Measurements from ENCODE around the gene ARSA.
"Not testable (repeated sequence)": the region's sequence is repeated elsewhere in the genome, so short reads cannot be mapped to it uniquely, and the experiment has no call there.

The ARSA gene

DNA sequence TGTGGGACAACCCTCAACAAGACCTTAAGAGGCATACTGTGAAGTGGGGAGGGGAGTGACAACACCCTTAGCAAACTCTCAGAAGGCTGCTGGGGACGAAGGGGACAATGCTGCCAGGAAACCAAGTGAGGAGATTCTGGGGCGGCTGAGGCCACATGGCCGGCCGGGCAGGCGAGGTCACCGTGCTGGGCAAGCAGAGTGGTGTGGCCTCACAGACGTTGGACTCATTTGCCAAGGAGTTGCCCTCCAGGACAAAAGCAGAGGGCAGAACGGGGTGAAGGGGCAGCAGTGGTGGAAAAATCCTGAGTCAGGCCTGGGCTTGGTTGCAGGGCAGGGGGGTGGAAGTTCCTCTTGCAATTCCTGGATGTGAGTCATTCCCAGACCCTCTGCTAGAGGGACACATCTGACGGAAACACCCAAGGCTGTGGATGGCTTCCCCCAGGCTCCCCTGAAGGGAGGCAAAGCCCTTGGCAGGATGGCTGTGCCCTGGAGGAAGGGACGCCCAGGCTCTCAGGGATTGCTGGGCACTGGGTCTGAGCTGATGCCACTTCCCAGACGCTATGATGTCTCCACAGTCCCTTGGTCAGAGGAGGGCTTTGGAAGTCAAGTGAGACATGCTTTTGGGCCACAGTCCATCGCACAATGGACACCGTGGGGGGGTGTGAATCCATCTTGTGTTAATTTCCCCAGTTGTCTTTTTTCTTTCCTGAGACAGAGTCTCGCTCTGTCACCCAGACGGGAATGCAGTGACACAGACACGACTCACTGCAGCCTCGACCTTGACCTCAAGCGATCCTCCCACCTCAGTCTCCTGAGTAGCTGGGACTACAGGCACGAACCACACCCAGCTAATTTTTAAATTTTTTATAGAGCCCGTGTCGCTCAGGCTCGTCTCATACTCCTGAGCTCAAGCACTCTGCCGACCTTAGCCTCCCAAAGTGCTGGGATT lies 28.4 kb upstream of the ARSA start:
- DNase-seq (ENCODE audit: extremely low read depth in 1 of 2, low read depth in 1 of 2): no peak

DNA sequence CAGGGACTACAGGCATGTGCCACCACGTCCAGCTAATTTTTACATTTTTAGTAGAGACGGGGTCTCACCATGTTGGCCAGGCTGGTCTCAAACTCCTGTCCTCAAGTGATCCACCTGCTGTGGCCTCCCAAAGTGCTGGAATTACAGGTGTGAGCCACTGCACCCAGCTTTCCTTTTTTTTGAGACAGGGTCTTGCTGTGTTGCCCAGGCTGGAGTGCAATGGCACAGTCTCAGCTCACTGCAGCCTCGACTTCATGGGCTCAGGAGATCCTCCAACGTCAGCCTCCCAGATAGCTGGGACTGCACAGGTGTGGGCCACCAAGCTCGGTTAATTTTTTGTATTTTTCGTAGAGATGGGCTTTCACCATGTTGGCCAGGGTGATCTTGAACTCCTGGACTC lies 26.7 kb upstream of the ARSA start:
- not testable (repeated sequence) for DNase-seq (ENCODE audit: extremely low read depth in 1 of 2, low read depth in 1 of 2)

- no peak for DNase-seq (ENCODE audit: extremely low read depth in 1 of 2, low read depth in 1 of 2)
Measured at GRCh38 chr22:50653256-50653655, 25.3 kb upstream of the ARSA start.

- DNase-seq (ENCODE audit: extremely low read depth in 1 of 2, low read depth in 1 of 2): not testable (repeated sequence)
Measured at GRCh38 chr22:50643821-50644101, 15.8 kb upstream of the ARSA start.

DNA sequence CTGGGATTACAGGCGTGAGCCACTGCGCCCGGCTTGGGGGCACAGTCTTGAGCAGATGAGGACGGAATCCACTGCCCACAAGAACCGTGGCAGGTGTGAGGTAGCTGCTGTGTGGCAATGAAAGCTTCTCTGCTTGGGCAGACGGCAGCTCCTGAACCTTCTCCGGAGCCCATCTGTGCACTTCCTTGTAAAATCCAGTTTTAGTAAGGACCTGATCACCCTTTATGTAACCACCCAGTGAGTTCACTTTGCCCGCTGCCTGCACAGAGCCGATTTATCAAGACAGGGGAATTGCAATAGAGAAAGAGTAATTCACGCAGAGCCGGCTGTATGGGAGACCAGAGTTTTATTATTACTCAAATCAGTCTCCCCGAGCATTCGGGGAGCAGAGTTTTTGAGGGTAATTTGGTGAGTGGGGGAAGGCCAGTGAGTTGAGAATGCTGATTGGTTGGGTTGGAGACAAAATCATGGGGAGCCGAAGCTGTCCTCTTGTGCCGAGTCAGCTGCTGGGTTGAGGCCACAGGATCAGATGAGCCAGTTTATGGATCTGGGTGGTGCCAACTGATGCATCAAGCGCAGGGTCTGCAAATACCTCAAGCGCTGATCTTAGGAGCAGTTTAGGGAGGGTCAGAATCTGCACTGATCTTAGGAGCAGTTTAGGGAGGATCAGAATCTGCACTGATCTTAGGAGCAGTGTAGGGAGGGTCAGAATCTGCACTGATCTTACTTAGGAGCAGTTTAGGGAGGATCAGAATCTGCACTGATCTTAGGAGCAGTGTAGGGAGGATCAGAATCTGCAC lies 15.3 kb upstream of the ARSA start:
- DNase-seq (ENCODE audit: extremely low read depth in 1 of 2, low read depth in 1 of 2): not testable (repeated sequence)

- no peak for DNase-seq (ENCODE audit: extremely low read depth in 1 of 2, low read depth in 1 of 2)
Measured at GRCh38 chr22:50641696-50642607, 14.0 kb upstream of the ARSA start.

GRCh38 chr22:50640857-50641647 lies 13.1 kb upstream of the ARSA start:
- DNase-seq (ENCODE audit: extremely low read depth in 1 of 2, low read depth in 1 of 2): no peak

- DNase-seq (ENCODE audit: extremely low read depth in 1 of 2, low read depth in 1 of 2): not testable (repeated sequence)
Measured at GRCh38 chr22:50640296-50640695, 12.3 kb upstream of the ARSA start.

- no peak for DNase-seq (ENCODE audit: extremely low read depth in 1 of 2, low read depth in 1 of 2)
Measured at GRCh38 chr22:50635591-50635990, 7.6 kb upstream of the ARSA start.

DNA sequence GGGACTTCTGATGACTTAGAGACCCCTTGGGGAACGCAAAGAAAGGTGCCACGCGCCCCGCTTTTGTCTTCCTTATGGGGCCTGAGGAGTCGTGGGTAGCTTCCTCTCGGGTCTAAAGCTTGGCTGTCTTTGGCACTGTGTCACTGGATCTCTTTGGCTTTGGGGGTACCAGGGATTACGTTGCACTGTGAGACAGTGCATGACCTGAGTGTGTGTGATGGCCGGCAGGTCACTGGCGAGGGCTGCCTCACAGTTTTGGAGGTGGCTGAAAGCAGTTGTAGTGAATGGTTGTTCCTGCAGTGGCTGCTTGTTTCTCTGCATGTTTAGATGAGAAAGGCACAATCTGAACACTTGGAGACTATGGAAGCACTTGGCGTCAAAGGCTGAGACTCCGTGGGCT lies 5.8 kb upstream of the ARSA start:
- DNase-seq (ENCODE audit: extremely low read depth in 1 of 2, low read depth in 1 of 2): no peak

GRCh38 chr22:50633086-50633485 lies 5.1 kb upstream of the ARSA start:
- DNase-seq (ENCODE audit: extremely low read depth in 1 of 2, low read depth in 1 of 2): no peak

DNA sequence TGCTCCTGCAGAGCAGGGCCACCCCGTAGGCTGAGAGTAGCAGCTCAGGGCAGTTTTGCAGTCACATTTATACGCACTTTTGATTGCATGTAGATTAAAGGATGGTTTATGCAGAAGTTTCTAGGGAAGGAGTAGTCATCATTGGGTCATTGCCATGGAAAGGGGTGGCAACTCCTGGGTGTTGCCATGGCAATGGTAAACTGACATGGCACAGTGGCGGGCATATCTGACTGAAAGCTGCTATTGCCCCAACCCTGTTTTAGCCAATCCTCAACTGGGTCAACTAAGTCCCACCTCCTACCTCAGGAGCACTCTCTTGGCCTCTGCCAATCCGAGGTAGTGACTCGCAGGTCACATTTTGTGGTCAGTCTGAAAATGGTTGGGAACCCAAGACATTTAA lies 2.4 kb upstream of the ARSA start:
- DNase-seq (ENCODE audit: extremely low read depth in 1 of 2, low read depth in 1 of 2): no peak

GRCh38 chr22:50628543-50629134 lies 687 bp upstream of the ARSA start:
- no peak for DNase-seq (ENCODE audit: extremely low read depth in 1 of 2, low read depth in 1 of 2)

DNA sequence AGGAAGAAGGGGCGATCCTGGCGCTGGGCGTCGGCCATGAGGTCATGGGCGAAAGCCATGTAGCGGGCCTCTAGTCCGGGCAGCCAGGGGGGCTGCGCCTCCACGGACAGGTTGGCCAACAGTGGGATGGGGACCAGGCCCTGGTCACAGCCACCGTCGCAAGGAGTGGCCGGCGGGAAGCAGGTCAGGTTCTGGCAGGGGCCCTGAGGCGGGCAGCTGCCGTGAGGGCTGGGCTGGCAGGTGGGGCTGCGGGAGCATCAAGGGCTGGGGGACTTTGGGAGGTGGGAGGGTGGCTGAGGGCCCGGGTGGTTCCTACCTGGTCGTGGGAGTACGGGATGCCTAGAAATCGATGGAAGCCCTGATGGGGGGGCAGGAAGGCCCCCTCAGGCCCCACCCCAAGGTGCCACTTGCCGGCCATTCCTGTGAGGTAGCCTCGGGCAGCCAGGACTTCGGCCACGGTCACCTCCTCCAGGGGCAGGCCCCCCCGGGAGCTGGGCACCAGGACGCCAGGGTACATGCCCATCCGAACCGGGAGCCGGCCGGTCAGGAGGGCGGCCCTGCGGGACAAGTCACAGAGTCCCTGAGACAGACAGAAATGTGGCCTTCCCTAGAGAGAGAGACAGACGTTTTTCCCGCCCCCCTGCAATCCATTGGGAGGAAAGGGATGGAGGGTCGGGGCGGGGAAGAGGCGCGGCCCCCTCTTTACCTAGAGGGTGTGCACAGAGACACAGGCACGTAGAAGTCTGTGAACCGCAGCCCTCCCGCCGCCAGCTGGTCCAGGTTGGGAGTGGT lies 906 bp downstream of the ARSA start:
- no peak for DNase-seq (ENCODE audit: extremely low read depth in 1 of 2, low read depth in 1 of 2)

DNA sequence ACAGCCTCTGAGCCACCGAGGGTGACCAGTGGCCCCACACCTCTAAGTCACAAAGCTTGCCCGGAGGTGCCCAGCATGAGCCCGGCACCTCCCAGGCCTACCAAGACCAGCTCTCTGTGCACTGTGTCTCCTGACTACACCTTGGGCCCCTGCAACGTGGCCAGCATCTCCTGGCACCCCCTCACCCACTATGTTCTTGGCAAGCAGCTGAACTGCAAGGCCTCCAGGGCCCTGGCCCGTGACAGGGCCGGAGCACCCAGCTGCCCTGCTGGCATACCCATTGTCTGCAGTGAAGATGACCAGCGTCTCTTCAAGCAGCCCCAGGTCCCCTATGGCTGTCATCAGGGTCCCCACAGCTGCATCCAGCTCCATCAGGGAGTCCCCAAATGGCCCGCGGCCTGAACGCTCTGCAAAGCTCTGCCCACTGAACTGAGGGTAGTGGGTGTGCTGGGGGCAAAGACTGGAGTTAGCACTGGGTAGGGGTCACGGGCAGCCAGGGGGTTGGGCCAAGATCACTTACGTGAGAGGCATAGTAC lies 1.6 kb downstream of the ARSA start:
- DNase-seq (ENCODE audit: extremely low read depth in 1 of 2, low read depth in 1 of 2): no peak

DNA sequence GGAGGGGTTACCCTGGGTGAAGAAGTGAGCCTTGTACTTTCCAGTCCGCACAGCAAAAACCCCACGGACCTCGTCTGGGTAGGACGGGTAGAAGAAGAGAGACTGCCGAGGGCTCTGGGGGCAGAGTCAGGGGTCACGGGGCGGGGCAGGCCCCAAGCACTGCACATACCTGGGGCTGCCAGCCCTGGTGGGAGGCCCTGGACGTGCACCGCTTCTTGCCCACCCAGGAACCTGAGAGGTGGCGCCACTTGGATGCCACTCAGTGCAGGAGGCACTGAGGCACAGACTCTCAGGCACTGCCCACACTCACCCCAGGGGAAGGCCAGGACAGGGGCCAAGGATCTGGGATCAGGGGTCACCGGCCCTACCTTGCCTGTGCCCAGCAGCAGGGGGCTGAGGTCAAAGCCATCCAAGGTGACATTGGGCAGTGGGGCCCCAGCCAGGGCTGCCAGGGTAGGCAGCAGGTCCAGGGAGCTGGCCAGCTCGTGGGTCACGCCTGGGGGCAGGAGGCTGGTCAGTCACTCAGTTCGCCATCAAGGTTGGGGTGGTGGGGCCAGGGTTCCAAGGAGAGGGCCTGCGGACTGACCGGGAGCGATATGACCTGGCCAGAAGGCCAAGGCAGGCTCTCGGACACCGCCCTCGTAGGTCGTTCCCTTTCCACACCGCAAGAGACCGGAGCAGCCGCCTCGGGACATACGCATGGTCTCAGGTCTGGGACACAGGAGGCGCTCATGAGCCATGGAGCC lies 2.2 kb downstream of the ARSA start:
- no peak for DNase-seq (ENCODE audit: extremely low read depth in 1 of 2, low read depth in 1 of 2)

DNA sequence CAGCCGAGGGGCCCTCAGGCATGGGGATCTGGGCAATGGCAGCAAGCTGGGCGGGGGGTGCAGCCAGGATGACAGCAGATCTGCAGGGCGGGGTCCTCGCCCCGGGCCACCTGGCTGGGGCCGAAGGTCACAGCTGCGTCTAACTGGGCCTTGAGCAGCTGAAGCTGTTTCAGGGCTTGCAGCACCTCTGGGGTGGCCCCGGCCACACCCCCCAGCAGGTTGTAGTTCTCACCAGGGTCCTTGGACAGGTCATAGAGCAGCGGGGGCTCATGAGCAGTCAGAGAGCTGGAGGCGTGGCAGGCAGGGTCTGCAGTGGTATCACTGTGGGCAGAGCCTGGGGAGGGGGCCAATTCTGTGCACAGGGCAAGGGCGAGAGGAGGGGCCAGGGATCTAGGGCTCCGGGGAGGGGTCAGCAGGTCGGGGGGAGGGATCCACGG lies 2.8 kb downstream of the ARSA start:
- no peak for DNase-seq (ENCODE audit: extremely low read depth in 1 of 2, low read depth in 1 of 2)
